Tibial nerve (tissue), 4 donors: ENCODE results near the gene CENPT.

Source experiments
- CTCF ChIP-seq, 5 experiments: fragments of 200-600 bp in 3 of 5; fragments of 450-650 bp in 2 of 5; sonication (generic) in 3 of 5; IDR thresholded peaks; one replicate each; pipeline ENCODE4 v1.5.1; 2016 to 2019; ENCODE audit warnings: antibody characterized with exemption in 5 of 5, mild to moderate bottlenecking in 3 of 5, moderate library complexity in 2 of 5
- EP300 ChIP-seq, 2 donors: sonication (generic); formaldehyde crosslinking; IDR thresholded peaks; one replicate each; pipeline ENCODE4 v1.6.1; 2017; ENCODE audit warnings: antibody characterized with exemption in 2 of 2, mild to moderate bottlenecking in 1 of 2
- POLR2A ChIP-seq, 2 donors: fragments of 450-650 bp; IDR thresholded peaks; one replicate each; pipeline ENCODE4 v1.6.1; 2017; ENCODE audit warnings: antibody characterized with exemption in 2 of 2, mild to moderate bottlenecking in 2 of 2, moderate library complexity in 2 of 2

DNA sequence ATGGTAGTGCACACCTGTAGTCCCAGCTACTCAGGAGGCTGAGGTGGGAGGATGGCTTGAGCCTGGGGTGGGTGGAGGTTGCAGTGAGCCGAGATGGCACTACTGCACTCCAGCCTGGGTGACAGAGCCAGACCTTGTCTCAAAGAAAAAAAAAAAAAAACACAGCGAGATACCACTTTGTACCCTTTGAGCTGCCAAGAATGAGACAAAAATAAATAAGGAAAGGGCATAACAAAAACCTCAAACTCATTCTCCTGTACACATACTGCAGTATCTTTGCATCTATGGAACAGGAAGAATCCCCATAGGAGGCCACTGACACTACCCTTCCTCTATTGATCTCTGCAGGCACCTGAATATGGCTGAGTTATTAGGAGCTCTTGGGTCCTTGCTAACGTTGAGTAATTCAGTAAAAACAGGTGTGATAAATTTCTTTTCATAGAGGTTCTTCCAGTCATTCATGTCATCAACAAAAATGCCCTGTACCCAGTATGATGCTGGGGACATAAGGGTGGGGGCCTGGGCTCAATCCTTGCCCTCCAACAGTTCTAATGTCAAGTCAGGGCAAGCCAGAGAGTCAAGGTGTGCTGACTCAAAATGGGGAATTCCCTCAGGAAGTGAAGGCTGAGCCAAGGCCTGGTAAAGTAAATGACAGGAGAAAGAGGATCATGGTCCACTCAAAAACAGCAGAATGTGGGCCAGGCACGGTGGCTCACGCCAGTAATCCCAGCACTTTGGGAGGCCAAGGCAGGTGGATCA is 68.1 kb downstream of the CENPT start:
- TF ChIP-seq CTCF (IDR thresholded peaks at IDR 0.05) (no peak), POLR2A (IDR thresholded peaks at IDR 0.05) (no peak), EP300 (IDR thresholded peaks at IDR 0.05) (no peak)
